GM23338 (cell line): ENCODE results near the gene AHI1. TPM values are rescaled to one million over a fixed set of nuclear protein-coding genes. Genes with fewer than 3 reads are reported as not detected.

ENCODE experiments used
- ATAC-seq: fragments of 200-7000 bp; cut with Tn5 transposase; 3 replicates; pipeline ENCODE4 v1.9.1; 2020
- DNase-seq: peaks from one replicate; pipeline ENCODE4 v3.0.0-alpha.2; 2015; ENCODE audit warnings: low spot score
- H2AFZ ChIP-seq: fragments of 200-600 bp; sonication (generic); 2 replicates; pipeline ENCODE4 v1.8.0; 2016; ENCODE audit warnings: antibody characterized with exemption, mild to moderate bottlenecking, moderate library complexity
- H3F3A ChIP-seq: fragments of 200-600 bp; sonication (generic); replicated peaks from 2 replicates; pipeline ENCODE4 v1.8.0; 2017; ENCODE audit warnings: antibody characterized with exemption, mixed run types, low read depth
- H3K27ac ChIP-seq: fragments of 200-600 bp; sonication (generic); 2 replicates; pipeline ENCODE4 v1.6.1; 2016; ENCODE audit warnings: low read depth
- H3K27me3 ChIP-seq: fragments of 200-600 bp; sonication (generic); 2 replicates; pipeline ENCODE4 v1.8.0; 2016; ENCODE audit warnings: mild to moderate bottlenecking, mixed run types, moderate library complexity; ENCODE audit not compliant: insufficient read depth
- H3K36me3 ChIP-seq: fragments of 200-600 bp; sonication (generic); 2 replicates; pipeline ENCODE4 v1.8.0; 2016; ENCODE audit warnings: mild to moderate bottlenecking; ENCODE audit not compliant: insufficient read depth
- H3K4me1 ChIP-seq: fragments of 200-600 bp; sonication (generic); 2 replicates; pipeline ENCODE4 v1.8.0; 2016; ENCODE audit warnings: mild to moderate bottlenecking, moderate library complexity; ENCODE audit not compliant: insufficient read depth
- H3K4me2 ChIP-seq: fragments of 200-600 bp; sonication (generic); 2 replicates; pipeline ENCODE4 v1.7.1; 2017; ENCODE audit warnings: mixed run types
- H3K4me3 ChIP-seq: fragments of 200-600 bp; sonication (generic); 2 replicates; pipeline ENCODE4 v1.6.1; 2016; ENCODE audit warnings: mixed run types
- H3K79me2 ChIP-seq: fragments of 200-600 bp; sonication (generic); replicated peaks from 2 replicates; pipeline ENCODE4 v1.8.0; 2017; ENCODE audit warnings: mild to moderate bottlenecking; ENCODE audit not compliant: insufficient read depth
- H3K9me2 ChIP-seq: fragments of 200-600 bp; sonication (generic); 2 replicates; pipeline ENCODE4 v1.8.0; 2017; ENCODE audit not compliant: insufficient read depth
- H4K20me1 ChIP-seq: fragments of 200-600 bp; sonication (generic); replicated peaks from 2 replicates; pipeline ENCODE4 v1.8.0; 2017; ENCODE audit warnings: mild to moderate bottlenecking; ENCODE audit not compliant: insufficient read depth
- H3K27ac Mint-ChIP-seq: 2 replicates; pipeline ENCODE4 v1.8.0; 2020; ENCODE audit warnings: inconsistent platforms, mild to moderate bottlenecking, moderate library complexity, mixed read lengths
- H3K27me3 Mint-ChIP-seq: 3 replicates; pipeline ENCODE4 v1.8.0; 2022; ENCODE audit warnings: low read depth, mild to moderate bottlenecking, moderate library complexity, mixed read lengths, inconsistent platforms; ENCODE audit not compliant: insufficient read depth, poor library complexity
- H3K36me3 Mint-ChIP-seq: 3 replicates; pipeline ENCODE4 v1.8.0; 2021; ENCODE audit warnings: low read depth, mild to moderate bottlenecking, inconsistent platforms, moderate library complexity, mixed read lengths
- H3K4me1 Mint-ChIP-seq: 3 replicates; pipeline ENCODE4 v1.8.0; 2020; ENCODE audit warnings: mild to moderate bottlenecking, inconsistent platforms, mixed read lengths
- H3K4me3 Mint-ChIP-seq: 3 replicates; pipeline ENCODE4 v1.8.0; 2021; ENCODE audit warnings: moderate library complexity, mild to moderate bottlenecking, inconsistent platforms, mixed read lengths
- H3K9me3 Mint-ChIP-seq: 3 replicates; pipeline ENCODE4 v1.8.0; 2020; ENCODE audit warnings: moderate library complexity, mild to moderate bottlenecking, inconsistent platforms, mixed read lengths
- CREB1 ChIP-seq: fragments of 250-450 bp; sonication (Bioruptor Pico); IDR thresholded peaks from 2 replicates; pipeline ENCODE4 v1.5.0; 2020; ENCODE audit warnings: low read depth, mild to moderate bottlenecking, moderate library complexity
- CTCF ChIP-seq, 2 experiments: fragments of 200-600 bp in 1 of 2; sonication (generic) in 1 of 2; conservative IDR thresholded peaks; 2 replicates each; pipeline versions ENCODE4 v1.5.1 to v1.6.1; 2016 to 2017; ENCODE audit warnings: antibody characterized with exemption in 2 of 2, low read depth in 2 of 2, mild to moderate bottlenecking in 2 of 2, moderate library complexity in 1 of 2
- ETS1 ChIP-seq: IDR thresholded peaks from 2 replicates; pipeline ENCODE4 v1.6.1; 2016; ENCODE audit warnings: antibody characterized with exemption
- EZH2 ChIP-seq: fragments of 200-600 bp; sonication (generic); IDR thresholded peaks from one replicate; pipeline ENCODE4 v1.8.0; 2017; ENCODE audit warnings: antibody characterized with exemption, mild to moderate bottlenecking, low read depth; ENCODE audit not compliant: unreplicated experiment
- EZH2phosphoT487 ChIP-seq: fragments of 200-600 bp; sonication (generic); IDR thresholded peaks from one replicate; pipeline ENCODE4 v1.8.1; 2018; ENCODE audit warnings: antibody characterized with exemption; ENCODE audit not compliant: unreplicated experiment
- JUNB ChIP-seq: IDR thresholded peaks from one replicate; pipeline ENCODE4 v1.6.1; 2016; ENCODE audit warnings: antibody characterized with exemption; ENCODE audit not compliant: unreplicated experiment
- NANOG ChIP-seq: IDR thresholded peaks from 2 replicates; pipeline ENCODE4 v1.6.1; 2016; ENCODE audit warnings: antibody characterized with exemption, borderline replicate concordance
- POLR2AphosphoS5 ChIP-seq: IDR thresholded peaks from 2 replicates; pipeline ENCODE4 v1.6.1; 2016; ENCODE audit warnings: antibody characterized with exemption, low read depth
- REST ChIP-seq: IDR thresholded peaks from one replicate; pipeline ENCODE4 v1.6.1; 2018; ENCODE audit warnings: antibody characterized with exemption; ENCODE audit not compliant: unreplicated experiment
- STAT1 ChIP-seq: IDR thresholded peaks from one replicate; pipeline ENCODE4 v1.6.1; 2016; ENCODE audit warnings: antibody characterized with exemption; ENCODE audit not compliant: unreplicated experiment
- ZNF114 ChIP-seq: fragments of 250-450 bp; sonication (Bioruptor Pico); IDR thresholded peaks from 2 replicates; pipeline ENCODE4 v1.5.0; 2020; ENCODE audit warnings: mild to moderate bottlenecking, moderate library complexity
- ZNF331 ChIP-seq: fragments of 250-450 bp; sonication (Bioruptor Pico); IDR thresholded peaks from 2 replicates; pipeline ENCODE4 v1.5.0; 2020; ENCODE audit warnings: low read depth, mild to moderate bottlenecking, moderate library complexity
- ZNF462 ChIP-seq: fragments of 250-450 bp; sonication (Bioruptor Pico); IDR thresholded peaks from 2 replicates; pipeline ENCODE4 v1.5.0; 2020; ENCODE audit warnings: mild to moderate bottlenecking, moderate library complexity
- polyA plus RNA-seq: library from polyadenylated mRNA; unstranded; fragments of >200 nt; fragmentation: Nextera tagmentation; extraction: Ambion mirVana; gene quantifications from 2 replicates; pipeline ENCODE4 v1.2.1, GENCODE V29; 2016
- total RNA-seq: library from RNA; depleted of rRNA; stranded (reverse); fragments of >200 nt; shearing (Covaris generic); gene quantifications from 2 replicates; pipeline ENCODE4 v1.2.3, GENCODE V29; 2014

AHI1 gene
- total and polyA plus RNA-seq, 2 experiments from 2014 or later = 19.8 to 72.9 TPM

GRCh38 chr6:135310291-135310690 is 187.2 kb downstream of the AHI1 start:
- H2AFZ ChIP-seq = no peak overlapping the region
- no peak overlapping the region for H3K4me2 ChIP-seq
- no peaks in the 10 kb centered on the region for H3K27me3 ChIP-seq
- DNase-seq (no peak), ATAC-seq (no peak)
- Mint-ChIP-seq H3K9me3 (no peaks in the 10 kb centered on the region; the same call in 2 of the 3 replicates), H3K4me3 (no peak overlapping the region), H3K4me1 (no peaks in the 10 kb centered on the region), H3K27ac (no peak overlapping the region), H3K27me3 (no peaks in the 10 kb centered on the region), H3K36me3 (no peaks in the 10 kb centered on the region)
- no peaks in the 10 kb centered on the region for H3K4me1 ChIP-seq
- no peaks in the 10 kb centered on the region for H3K79me2 ChIP-seq
- no peaks in the 10 kb centered on the region for H4K20me1 ChIP-seq
- H3K9me2 ChIP-seq = no peaks in the 10 kb centered on the region; the same call in 1 of the 2 replicates
- H3K27ac ChIP-seq = no peak overlapping the region
- TF ChIP-seq CTCF (conservative IDR thresholded peaks at IDR 0.05; ENCODE audit: low read depth in 2 of 2) = no peak
- no peak for TF ChIP-seq ZNF331
- TF ChIP-seq ZNF462 (CRISPR knock-in tag) = no peak
- TF ChIP-seq STAT1 = no peak
- no peak for TF ChIP-seq CREB1 (CRISPR knock-in tag)
- no peak for TF ChIP-seq ETS1
- TF ChIP-seq REST = no peak
- no peak for TF ChIP-seq EZH2phosphoT487
- TF ChIP-seq EZH2 = no peak
- no peak for TF ChIP-seq NANOG
- TF ChIP-seq JUNB = no peak
- TF ChIP-seq POLR2AphosphoS5 = no peak
- TF ChIP-seq ZNF114 (CRISPR knock-in tag) = no peak
- 0 out of 2 replicates have a peak, but pooled peaks cover 5% of the 10 kb centered on the region for H3K36me3 ChIP-seq
- H3F3A ChIP-seq = no peaks in the 10 kb centered on the region
- no peak overlapping the region for H3K4me3 ChIP-seq
